ENCODE data around the gene EDN3.

GRCh38 chr20:59352990-59353389 lies 52.6 kb downstream of the EDN3 start:
- TF ChIP-seq TAF1 (IDR thresholded peaks at IDR 0.05; ENCODE audit: low read depth) (no peak), CTCF (IDR thresholded peaks at IDR 0.05; ENCODE audit: poor library complexity, severe bottlenecking) (no peak), RAD21 (conservative IDR thresholded peaks at IDR 0.05) (no peak), POLR2AphosphoS5 (IDR thresholded peaks at IDR 0.05) (no peak), EP300 (conservative IDR thresholded peaks at IDR 0.05; ENCODE audit: poor library complexity, severe bottlenecking) (no peak)
